GM10266 (cell line): ENCODE data around the gene PTPRU.

ENCODE experiments used
- DNase-seq: peaks from one replicate; pipeline ENCODE4 v3.0.0; 2012; ENCODE audit errors: extremely low spot score
- CTCF ChIP-seq: IDR thresholded peaks from 2 replicates; pipeline ENCODE4 v1.5.1; 2012; ENCODE audit warnings: mild to moderate bottlenecking, low read depth; ENCODE audit not compliant: control insufficient read depth, insufficient read depth; ENCODE audit errors: missing control alignments

The PTPRU gene

GRCh38 chr1:29365906-29366670 lies 129.8 kb downstream of the PTPRU start:
- no peak for TF ChIP-seq CTCF
- DNase-seq: no peak

- no peak for TF ChIP-seq CTCF
- DNase-seq: no peak
Observed at GRCh38 chr1:29368936-29369932, 132.9 kb downstream of the PTPRU start.

- TF ChIP-seq CTCF: no peak
- no peak for DNase-seq
Observed at GRCh38 chr1:29370067-29370466, 133.7 kb downstream of the PTPRU start.

DNA sequence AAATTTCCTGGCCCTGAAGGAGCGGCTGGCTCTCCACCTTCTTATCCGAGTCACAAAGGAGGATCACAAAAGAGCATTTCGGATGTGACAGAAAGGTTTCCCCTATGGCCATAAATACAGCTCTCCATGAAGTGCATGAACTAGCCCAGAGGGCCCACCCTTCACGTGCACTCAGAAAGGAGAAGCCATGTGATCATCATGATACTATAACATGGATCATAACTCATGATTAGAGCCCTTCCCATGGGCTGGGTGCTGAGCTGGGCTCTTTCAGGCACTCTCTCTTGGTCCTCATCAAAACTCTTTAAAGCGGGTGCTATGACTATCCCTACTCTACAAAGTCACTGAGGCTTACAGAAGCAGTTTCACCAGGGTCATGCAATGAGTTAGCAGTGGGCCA lies 135.0 kb downstream of the PTPRU start:
- DNase-seq: no peak
- TF ChIP-seq CTCF: no peak

GRCh38 chr1:29372108-29372507 lies 135.8 kb downstream of the PTPRU start:
- DNase-seq: no peak
- TF ChIP-seq CTCF: no peak
